ENCODE results near the gene STK32C.

GRCh38 chr10:132341017-132341416 is 33.3 kb upstream of the STK32C start:
- TF ChIP-seq, protein P1, sequence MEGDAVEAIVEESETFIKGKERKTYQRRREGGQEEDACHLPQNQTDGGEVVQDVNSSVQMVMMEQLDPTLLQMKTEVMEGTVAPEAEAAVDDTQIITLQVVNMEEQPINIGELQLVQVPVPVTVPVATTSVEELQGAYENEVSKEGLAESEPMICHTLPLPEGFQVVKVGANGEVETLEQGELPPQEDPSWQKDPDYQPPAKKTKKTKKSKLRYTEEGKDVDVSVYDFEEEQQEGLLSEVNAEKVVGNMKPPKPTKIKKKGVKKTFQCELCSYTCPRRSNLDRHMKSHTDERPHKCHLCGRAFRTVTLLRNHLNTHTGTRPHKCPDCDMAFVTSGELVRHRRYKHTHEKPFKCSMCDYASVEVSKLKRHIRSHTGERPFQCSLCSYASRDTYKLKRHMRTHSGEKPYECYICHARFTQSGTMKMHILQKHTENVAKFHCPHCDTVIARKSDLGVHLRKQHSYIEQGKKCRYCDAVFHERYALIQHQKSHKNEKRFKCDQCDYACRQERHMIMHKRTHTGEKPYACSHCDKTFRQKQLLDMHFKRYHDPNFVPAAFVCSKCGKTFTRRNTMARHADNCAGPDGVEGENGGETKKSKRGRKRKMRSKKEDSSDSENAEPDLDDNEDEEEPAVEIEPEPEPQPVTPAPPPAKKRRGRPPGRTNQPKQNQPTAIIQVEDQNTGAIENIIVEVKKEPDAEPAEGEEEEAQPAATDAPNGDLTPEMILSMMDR (IDR thresholded peaks at IDR 0.05) = no peak
- TF ChIP-seq POLR2A (IDR thresholded peaks at IDR 0.05) = no peak
